ENCODE results near the gene CD46.

Gene CD46

GRCh38 chr1:207832796-207833195 lies 80.9 kb downstream of the CD46 start:
- TF ChIP-seq CTCF (IDR thresholded peaks at IDR 0.05; ENCODE audit: control extremely low read depth, extremely low read depth, low read depth, missing control alignments): no peak
- POLR2A ChIA-PET: interaction anchor here (1.4 to 3.9 kb wide), 2 partner anchors 9 to 11 kb away, joined by 6 to 27 read pairs; no protein-coding TSS in a partner anchor
- no peak for DNase-seq (ENCODE audit: extremely low spot score)
- CTCF ChIA-PET: interaction anchor here (1.6 to 22.4 kb wide), 5 partner anchors 10 to 131 kb away, joined by 4 to 661 read pairs (median 16); no protein-coding TSS in a partner anchor

GRCh38 chr1:207833381-207833780 lies 81.5 kb downstream of the CD46 start:
- no peak for TF ChIP-seq CTCF (IDR thresholded peaks at IDR 0.05; ENCODE audit: control extremely low read depth, extremely low read depth, low read depth, missing control alignments)
- ChIA-PET POLR2A (interaction anchor here (1.2 to 3.9 kb wide), 3 partner anchors 10 to 15 kb away, joined by 4 to 27 read pairs (median 6); no protein-coding TSS in a partner anchor), CTCF (interaction anchor here (1.6 to 22.4 kb wide), 6 partner anchors 9 to 130 kb away, joined by 4 to 661 read pairs (median 12); no protein-coding TSS in a partner anchor)
- DNase-seq (ENCODE audit: extremely low spot score): no peak

- CTCF ChIA-PET: interaction anchor here (0.6 to 22.4 kb wide), 9 partner anchors 8 to 112 kb away, joined by 3 to 661 read pairs (median 4); no protein-coding TSS in a partner anchor
- DNase-seq (ENCODE audit: extremely low spot score): no peak
- POLR2A ChIA-PET: interaction anchor here (1.2 to 3.9 kb wide), 2 partner anchors 13 to 15 kb away, joined by 4 to 27 read pairs; no protein-coding TSS in a partner anchor
- no peak for TF ChIP-seq CTCF (IDR thresholded peaks at IDR 0.05; ENCODE audit: control extremely low read depth, extremely low read depth, low read depth, missing control alignments)
Measured at GRCh38 chr1:207833956-207834660, 82.3 kb downstream of the CD46 start.

- DNase-seq (ENCODE audit: extremely low spot score): no peak
- CTCF ChIA-PET: interaction anchor here (0.6 to 22.4 kb wide), 4 partner anchors 12 to 51 kb away, joined by 3 to 661 read pairs (median 4); no protein-coding TSS in a partner anchor
- POLR2A ChIA-PET: interaction anchor here (0.7 kb wide), 1 partner anchor 13 kb away, joined by 3 read pairs; no protein-coding TSS in a partner anchor
- no peak for TF ChIP-seq CTCF (IDR thresholded peaks at IDR 0.05; ENCODE audit: control extremely low read depth, extremely low read depth, low read depth, missing control alignments)
Measured at GRCh38 chr1:207835958-207836357, 84.1 kb downstream of the CD46 start.

- POLR2A ChIA-PET: no interaction called here
- no peak for DNase-seq (ENCODE audit: extremely low spot score)
- CTCF ChIA-PET: interaction anchor here (0.6 to 22.4 kb wide), 4 partner anchors 11 to 50 kb away, joined by 3 to 661 read pairs (median 8); no protein-coding TSS in a partner anchor
- no peak for TF ChIP-seq CTCF (IDR thresholded peaks at IDR 0.05; ENCODE audit: control extremely low read depth, extremely low read depth, low read depth, missing control alignments)
Measured at GRCh38 chr1:207836591-207837347, 84.9 kb downstream of the CD46 start.

- ChIA-PET CTCF (interaction anchor here (3.2 to 22.4 kb wide), 3 partner anchors 8 to 48 kb away, joined by 14 to 661 read pairs (median 38); no protein-coding TSS in a partner anchor), POLR2A (no interaction called here)
- no peak for DNase-seq (ENCODE audit: extremely low spot score)
- no peak for TF ChIP-seq CTCF (IDR thresholded peaks at IDR 0.05; ENCODE audit: control extremely low read depth, extremely low read depth, low read depth, missing control alignments)
Measured at GRCh38 chr1:207837673-207838072, 85.8 kb downstream of the CD46 start.

Data from GM10248 (cell line).